Fibroblast of skin of scalp (primary cell): ENCODE results near the gene PLXNA4.

Source experiments
- DNase-seq: peaks from one replicate; pipeline ENCODE4 v3.0.0-alpha.2; 2013

Gene PLXNA4

GRCh38 chr7:132296820-132297219 is 279.4 kb downstream of the PLXNA4 start:
- DNase-seq: no peak

- DNase-seq: peak; percentile 54
Measured at GRCh38 chr7:132295175-132295574, 281.1 kb downstream of the PLXNA4 start.

GRCh38 chr7:132292803-132293202 is 283.5 kb downstream of the PLXNA4 start:
- peak; percentile 70 for DNase-seq

- DNase-seq: peak; percentile 34
Measured at GRCh38 chr7:132291481-132291880, 284.8 kb downstream of the PLXNA4 start.

- no peak for DNase-seq
Measured at GRCh38 chr7:132290021-132290420, 286.2 kb downstream of the PLXNA4 start.

- no peak for DNase-seq
Measured at GRCh38 chr7:132286836-132287235, 289.4 kb downstream of the PLXNA4 start.

- no peak for DNase-seq
Measured at GRCh38 chr7:132280335-132280734, 295.9 kb downstream of the PLXNA4 start.

GRCh38 chr7:132279718-132280117 is 296.6 kb downstream of the PLXNA4 start:
- peak; percentile 86 for DNase-seq

- DNase-seq: peak; percentile 93
Measured at GRCh38 chr7:132276976-132277725, 299.1 kb downstream of the PLXNA4 start.

GRCh38 chr7:132276234-132276630 is 300.0 kb downstream of the PLXNA4 start:
- no peak for DNase-seq

- DNase-seq: no peak
Measured at GRCh38 chr7:132275416-132276233, 300.6 kb downstream of the PLXNA4 start.

GRCh38 chr7:132272763-132273371 is 303.4 kb downstream of the PLXNA4 start:
- no peak for DNase-seq

- peak; percentile 45 for DNase-seq
Measured at GRCh38 chr7:132270517-132270916, 305.8 kb downstream of the PLXNA4 start.

- DNase-seq: no peak
Measured at GRCh38 chr7:132269718-132270117, 306.6 kb downstream of the PLXNA4 start.

GRCh38 chr7:132263151-132263550 is 313.1 kb downstream of the PLXNA4 start:
- DNase-seq: no peak

GRCh38 chr7:132262160-132262470 is 314.2 kb downstream of the PLXNA4 start:
- DNase-seq: no peak

GRCh38 chr7:132261327-132262159 is 314.7 kb downstream of the PLXNA4 start:
- DNase-seq: no peak

GRCh38 chr7:132258231-132258630 is 318.0 kb downstream of the PLXNA4 start:
- DNase-seq: no peak

- peak; percentile 88 for DNase-seq
Measured at GRCh38 chr7:132257253-132257652, 319.0 kb downstream of the PLXNA4 start.

- no peak for DNase-seq
Measured at GRCh38 chr7:132256721-132257212, 319.5 kb downstream of the PLXNA4 start.

GRCh38 chr7:132255898-132256297 is 320.4 kb downstream of the PLXNA4 start:
- peak; percentile 45 for DNase-seq

GRCh38 chr7:132255115-132255797 is 321.0 kb downstream of the PLXNA4 start:
- DNase-seq: no peak
